ENCODE measurements around the gene ALG14. TPM values are rescaled to one million over a fixed set of nuclear protein-coding genes. Genes with fewer than 3 reads are reported as not detected.

The ALG14 gene
- total RNA-seq, 1 donor from 2014 or later: 5.0 TPM

DNA sequence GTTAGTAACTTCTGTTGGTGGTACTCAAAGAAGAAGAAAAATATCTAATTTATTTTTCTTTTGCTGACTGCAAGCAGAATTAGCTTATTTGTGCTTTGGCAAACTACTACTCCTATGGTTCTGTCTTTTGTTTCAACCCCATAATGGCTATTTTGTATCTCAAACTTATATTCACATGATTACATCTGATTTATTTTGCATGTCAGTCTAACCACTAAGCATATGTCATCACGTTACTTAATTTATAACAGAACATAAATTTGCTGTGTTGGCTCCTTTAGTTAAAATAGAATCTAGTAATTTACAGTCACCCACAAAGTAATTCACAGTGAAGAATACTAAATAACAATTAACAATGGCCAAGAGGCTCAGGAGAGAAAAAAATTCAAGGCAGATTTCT lies 106.7 kb downstream of the ALG14 start:
- Mint-ChIP-seq H3K27me3 (no peaks in the 10 kb centered on the region), H3K4me1 (ENCODE audit: unreplicated experiment) (peaks cover 25% of the 10 kb centered on the region), H3K27ac (no peak overlapping the region), H3K4me3 (no peak overlapping the region), H3K36me3 (no peaks in the 10 kb centered on the region), H3K9me3 (no peaks in the 10 kb centered on the region)
- DNase-seq (ENCODE audit: extremely low spot score, unreplicated experiment): no peak
- TF ChIP-seq, protein P1, sequence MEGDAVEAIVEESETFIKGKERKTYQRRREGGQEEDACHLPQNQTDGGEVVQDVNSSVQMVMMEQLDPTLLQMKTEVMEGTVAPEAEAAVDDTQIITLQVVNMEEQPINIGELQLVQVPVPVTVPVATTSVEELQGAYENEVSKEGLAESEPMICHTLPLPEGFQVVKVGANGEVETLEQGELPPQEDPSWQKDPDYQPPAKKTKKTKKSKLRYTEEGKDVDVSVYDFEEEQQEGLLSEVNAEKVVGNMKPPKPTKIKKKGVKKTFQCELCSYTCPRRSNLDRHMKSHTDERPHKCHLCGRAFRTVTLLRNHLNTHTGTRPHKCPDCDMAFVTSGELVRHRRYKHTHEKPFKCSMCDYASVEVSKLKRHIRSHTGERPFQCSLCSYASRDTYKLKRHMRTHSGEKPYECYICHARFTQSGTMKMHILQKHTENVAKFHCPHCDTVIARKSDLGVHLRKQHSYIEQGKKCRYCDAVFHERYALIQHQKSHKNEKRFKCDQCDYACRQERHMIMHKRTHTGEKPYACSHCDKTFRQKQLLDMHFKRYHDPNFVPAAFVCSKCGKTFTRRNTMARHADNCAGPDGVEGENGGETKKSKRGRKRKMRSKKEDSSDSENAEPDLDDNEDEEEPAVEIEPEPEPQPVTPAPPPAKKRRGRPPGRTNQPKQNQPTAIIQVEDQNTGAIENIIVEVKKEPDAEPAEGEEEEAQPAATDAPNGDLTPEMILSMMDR (conservative IDR thresholded peaks at IDR 0.05): no peak

DNA sequence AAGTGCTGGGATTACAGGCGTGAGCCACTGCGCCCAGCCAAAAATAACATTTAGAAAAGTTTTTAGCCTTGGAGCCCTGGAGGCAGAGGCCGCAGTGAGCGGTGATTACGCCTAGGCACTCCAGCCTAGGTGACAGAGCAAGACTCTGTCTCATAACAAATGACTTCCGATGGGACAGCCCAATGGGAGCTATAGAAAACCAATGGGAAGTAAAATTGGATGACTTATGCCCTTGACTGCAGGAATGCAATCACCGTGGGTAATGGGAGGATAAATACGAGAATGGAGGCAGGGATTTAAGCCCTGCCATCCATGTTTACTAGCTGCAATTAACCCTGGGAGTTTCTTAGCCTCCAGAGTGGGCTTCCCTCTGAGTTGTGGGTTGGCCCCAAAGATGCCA lies 108.9 kb downstream of the ALG14 start:
- DNase-seq (ENCODE audit: extremely low spot score, unreplicated experiment): no peak
- no peaks in the 10 kb centered on the region for H3K36me3 Mint-ChIP-seq
- H3K27me3 Mint-ChIP-seq: no peaks in the 10 kb centered on the region
- H3K4me3 Mint-ChIP-seq: no peak overlapping the region
- H3K27ac Mint-ChIP-seq: no peak overlapping the region
- no peaks in the 10 kb centered on the region for H3K9me3 Mint-ChIP-seq
- TF ChIP-seq, protein P1 (conservative IDR thresholded peaks at IDR 0.05): no peak
- H3K4me1 Mint-ChIP-seq (ENCODE audit: unreplicated experiment): peaks cover 21% of the 10 kb centered on the region

DNA sequence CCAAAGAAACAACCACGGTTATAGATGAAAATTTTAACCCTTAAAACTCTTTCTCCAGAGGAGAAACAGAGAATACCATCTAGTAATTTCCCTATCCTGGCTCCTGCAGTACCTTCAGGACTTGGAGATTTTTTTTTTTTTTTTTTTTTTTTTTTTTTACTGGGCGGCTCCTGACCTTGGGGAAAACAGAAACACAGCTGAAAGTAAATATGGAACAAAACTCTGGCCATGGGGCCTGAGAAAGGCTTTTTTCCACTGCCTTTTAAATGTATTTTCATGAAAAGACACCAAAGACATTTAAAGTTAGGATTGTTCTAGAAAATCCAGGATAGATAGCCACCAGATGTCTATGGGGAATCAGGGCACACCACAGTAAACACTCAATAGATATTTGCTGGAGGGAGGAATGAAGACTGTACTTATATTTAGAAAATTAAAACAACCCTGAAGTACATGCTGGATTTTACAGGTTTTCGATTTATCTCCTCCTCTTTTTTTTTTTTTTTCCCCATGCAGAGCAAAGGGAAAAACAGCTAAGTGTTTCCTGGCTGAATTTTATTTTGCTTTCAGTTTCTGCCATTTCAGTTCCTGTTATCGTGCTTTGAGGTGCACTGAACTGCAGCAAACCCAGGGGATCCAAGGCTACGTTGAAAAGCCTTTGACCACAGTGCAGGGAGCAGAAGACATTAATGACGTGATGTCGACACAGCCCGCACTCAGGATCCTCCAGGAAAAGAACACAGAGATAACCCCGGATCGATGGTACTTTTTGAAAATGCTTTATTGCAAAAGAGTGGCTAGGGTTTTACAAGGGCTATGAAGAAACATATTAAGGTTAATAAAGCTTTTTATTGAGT lies 110.1 kb downstream of the ALG14 start:
- Mint-ChIP-seq H3K36me3 (no peaks in the 10 kb centered on the region), H3K9me3 (no peaks in the 10 kb centered on the region), H3K27me3 (no peaks in the 10 kb centered on the region), H3K4me3 (peak overlapping the region; percentile 72), H3K4me1 (ENCODE audit: unreplicated experiment) (peaks cover 24% of the 10 kb centered on the region), H3K27ac (peak overlapping the region; percentile 78)
- DNase-seq (ENCODE audit: extremely low spot score, unreplicated experiment): no peak
- TF ChIP-seq, protein P1 (conservative IDR thresholded peaks at IDR 0.05): no peak

DNA sequence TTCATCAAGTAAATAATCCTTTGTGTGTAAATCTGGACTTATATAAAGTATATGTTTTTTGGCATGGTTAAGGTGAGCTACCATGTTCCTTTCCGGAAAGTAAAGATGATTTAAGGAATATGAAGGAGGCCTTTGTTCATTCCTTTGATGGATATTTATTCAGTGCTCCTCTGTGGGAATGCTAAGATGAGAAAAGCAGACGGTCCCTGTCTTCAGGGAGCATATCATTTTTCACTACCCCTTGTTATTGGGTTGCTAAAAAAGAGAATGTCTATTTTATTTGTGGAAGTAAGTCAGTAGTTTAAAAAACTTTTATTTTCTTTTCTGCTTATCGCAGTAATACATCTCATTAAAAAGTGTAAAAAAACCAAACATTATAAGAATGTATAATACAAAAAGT lies 110.8 kb downstream of the ALG14 start:
- Mint-ChIP-seq H3K27me3 (no peaks in the 10 kb centered on the region), H3K4me3 (no peak overlapping the region), H3K9me3 (no peaks in the 10 kb centered on the region), H3K36me3 (no peaks in the 10 kb centered on the region), H3K4me1 (ENCODE audit: unreplicated experiment) (peaks cover 19% of the 10 kb centered on the region), H3K27ac (no peak overlapping the region)
- no peak for DNase-seq (ENCODE audit: extremely low spot score, unreplicated experiment)
- TF ChIP-seq, protein P1 (conservative IDR thresholded peaks at IDR 0.05): no peak

DNA sequence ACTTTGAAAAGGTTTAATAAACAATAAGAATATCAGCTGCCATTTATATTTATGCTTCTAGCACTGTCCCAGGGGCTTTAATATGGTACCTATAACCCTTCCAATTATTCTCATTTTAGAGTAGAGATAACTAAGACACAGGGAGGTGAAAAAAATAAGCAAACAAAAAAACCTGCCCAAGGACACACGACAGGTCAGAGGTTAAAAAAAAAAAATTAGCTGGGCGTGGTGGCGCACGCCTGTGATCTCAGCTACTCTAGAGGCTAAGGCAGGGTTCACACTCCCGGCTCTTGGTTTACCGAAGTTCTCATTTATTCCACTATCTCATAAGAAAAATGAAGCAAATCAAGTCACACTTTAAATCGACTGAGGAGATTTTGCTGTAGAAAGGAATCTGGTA lies 111.2 kb downstream of the ALG14 start:
- Mint-ChIP-seq H3K36me3 (no peaks in the 10 kb centered on the region), H3K27me3 (no peaks in the 10 kb centered on the region), H3K4me1 (ENCODE audit: unreplicated experiment) (peaks cover 19% of the 10 kb centered on the region), H3K27ac (no peak overlapping the region), H3K9me3 (no peaks in the 10 kb centered on the region), H3K4me3 (no peak overlapping the region)
- TF ChIP-seq, protein P1 (conservative IDR thresholded peaks at IDR 0.05): no peak
- DNase-seq (ENCODE audit: extremely low spot score, unreplicated experiment): no peak
